ENCODE measurements around the gene SV2B.

The SV2B gene

GRCh38 chr15:91140601-91141000 lies 40.5 kb downstream of the SV2B start:
- H3K9me3 ChIP-seq (ENCODE audit: low read depth, low read length): no peaks in the 10 kb centered on the region
- no peak overlapping the region for H3K9ac ChIP-seq (ENCODE audit: insufficient read length)
- no peak for DNase-seq (ENCODE audit: low read depth, low spot score)
- H3K4me3 ChIP-seq: no peak overlapping the region
- H3K27ac ChIP-seq: no peak overlapping the region
- TF ChIP-seq FOXP2 (optimal IDR thresholded peaks at IDR 0.05; ENCODE audit: control extremely low read depth, extremely low read length, insufficient read depth): no peak
- no peak for TF ChIP-seq EZH2 (IDR thresholded peaks at IDR 0.05)
- no peak for TF ChIP-seq POLR2AphosphoS5 (IDR thresholded peaks at IDR 0.05; ENCODE audit: borderline replicate concordance, low read depth, low read length)
- H3K36me3 ChIP-seq (ENCODE audit: insufficient read depth, low read length): no peaks in the 10 kb centered on the region

GRCh38 chr15:91141097-91141496 lies 41.0 kb downstream of the SV2B start:
- no peak overlapping the region for H3K27ac ChIP-seq
- DNase-seq (ENCODE audit: low read depth, low spot score): no peak
- no peak overlapping the region for H3K4me3 ChIP-seq
- H3K9me3 ChIP-seq (ENCODE audit: low read depth, low read length): no peaks in the 10 kb centered on the region
- H3K9ac ChIP-seq (ENCODE audit: insufficient read length): no peak overlapping the region
- H3K36me3 ChIP-seq (ENCODE audit: insufficient read depth, low read length): no peaks in the 10 kb centered on the region
- TF ChIP-seq POLR2AphosphoS5 (IDR thresholded peaks at IDR 0.05; ENCODE audit: borderline replicate concordance, low read depth, low read length) (no peak), EZH2 (IDR thresholded peaks at IDR 0.05) (no peak), FOXP2 (optimal IDR thresholded peaks at IDR 0.05; ENCODE audit: control extremely low read depth, extremely low read length, insufficient read depth) (no peak)

GRCh38 chr15:91142106-91142744 lies 42.2 kb downstream of the SV2B start:
- TF ChIP-seq EZH2 (IDR thresholded peaks at IDR 0.05) (no peak), FOXP2 (optimal IDR thresholded peaks at IDR 0.05; ENCODE audit: control extremely low read depth, extremely low read length, insufficient read depth) (no peak), POLR2AphosphoS5 (IDR thresholded peaks at IDR 0.05; ENCODE audit: borderline replicate concordance, low read depth, low read length) (no peak)
- DNase-seq (ENCODE audit: low read depth, low spot score): no peak
- Histone ChIP-seq H3K27ac (no peak overlapping the region), H3K4me3 (no peak overlapping the region), H3K9me3 (ENCODE audit: low read depth, low read length) (no peaks in the 10 kb centered on the region), H3K9ac (ENCODE audit: insufficient read length) (no peak overlapping the region), H3K36me3 (ENCODE audit: insufficient read depth, low read length) (no peaks in the 10 kb centered on the region)

- DNase-seq (ENCODE audit: low read depth, low spot score): no peak
- TF ChIP-seq EZH2 (IDR thresholded peaks at IDR 0.05): no peak
- TF ChIP-seq POLR2AphosphoS5 (IDR thresholded peaks at IDR 0.05; ENCODE audit: borderline replicate concordance, low read depth, low read length): no peak
- TF ChIP-seq FOXP2 (optimal IDR thresholded peaks at IDR 0.05; ENCODE audit: control extremely low read depth, extremely low read length, insufficient read depth): no peak
Measured at GRCh38 chr15:91142946-91143345, 42.9 kb downstream of the SV2B start.

GRCh38 chr15:91146728-91147127 lies 46.7 kb downstream of the SV2B start:
- no peak for TF ChIP-seq POLR2AphosphoS5 (IDR thresholded peaks at IDR 0.05; ENCODE audit: borderline replicate concordance, low read depth, low read length)
- TF ChIP-seq EZH2 (IDR thresholded peaks at IDR 0.05): no peak
- no peak for TF ChIP-seq FOXP2 (optimal IDR thresholded peaks at IDR 0.05; ENCODE audit: control extremely low read depth, extremely low read length, insufficient read depth)
- H3K9me3 ChIP-seq (ENCODE audit: low read depth, low read length): no peaks in the 10 kb centered on the region

More at GRCh38 chr15:91142946-91143345, 42.9 kb downstream of the SV2B start:
- H3K4me3 ChIP-seq: no peak overlapping the region
- no peak overlapping the region for H3K9ac ChIP-seq (ENCODE audit: insufficient read length)
- H3K36me3 ChIP-seq (ENCODE audit: insufficient read depth, low read length): no peaks in the 10 kb centered on the region
- H3K27ac ChIP-seq: no peak overlapping the region
- H3K9me3 ChIP-seq (ENCODE audit: low read depth, low read length): no peaks in the 10 kb centered on the region

GRCh38 chr15:91148243-91148642 lies 48.2 kb downstream of the SV2B start:
- DNase-seq (ENCODE audit: low read depth, low spot score): no peak
- no peaks in the 10 kb centered on the region for H3K36me3 ChIP-seq (ENCODE audit: insufficient read depth, low read length)
- H3K9ac ChIP-seq (ENCODE audit: insufficient read length): no peak overlapping the region
- TF ChIP-seq FOXP2 (optimal IDR thresholded peaks at IDR 0.05; ENCODE audit: control extremely low read depth, extremely low read length, insufficient read depth) (no peak), POLR2AphosphoS5 (IDR thresholded peaks at IDR 0.05; ENCODE audit: borderline replicate concordance, low read depth, low read length) (no peak), EZH2 (IDR thresholded peaks at IDR 0.05) (no peak)
- no peaks in the 10 kb centered on the region for H3K9me3 ChIP-seq (ENCODE audit: low read depth, low read length)
- H3K4me3 ChIP-seq: no peak overlapping the region
- H3K27ac ChIP-seq: no peak overlapping the region

More at GRCh38 chr15:91146728-91147127, 46.7 kb downstream of the SV2B start:
- no peak overlapping the region for H3K4me3 ChIP-seq
- no peak overlapping the region for H3K9ac ChIP-seq (ENCODE audit: insufficient read length)
- no peaks in the 10 kb centered on the region for H3K36me3 ChIP-seq (ENCODE audit: insufficient read depth, low read length)
- DNase-seq (ENCODE audit: low read depth, low spot score): no peak
- no peak overlapping the region for H3K27ac ChIP-seq

- Histone ChIP-seq H3K9ac (ENCODE audit: insufficient read length) (no peak overlapping the region), H3K9me3 (ENCODE audit: low read depth, low read length) (no peaks in the 10 kb centered on the region), H3K27ac (no peak overlapping the region), H3K36me3 (ENCODE audit: insufficient read depth, low read length) (no peaks in the 10 kb centered on the region), H3K4me3 (no peak overlapping the region)
- no peak for DNase-seq (ENCODE audit: low read depth, low spot score)
- no peak for TF ChIP-seq POLR2AphosphoS5 (IDR thresholded peaks at IDR 0.05; ENCODE audit: borderline replicate concordance, low read depth, low read length)
- TF ChIP-seq EZH2 (IDR thresholded peaks at IDR 0.05): no peak
- TF ChIP-seq FOXP2 (optimal IDR thresholded peaks at IDR 0.05; ENCODE audit: control extremely low read depth, extremely low read length, insufficient read depth): no peak
Measured at GRCh38 chr15:91150502-91151160, 50.6 kb downstream of the SV2B start.

GRCh38 chr15:91151781-91152563 lies 51.9 kb downstream of the SV2B start:
- DNase-seq (ENCODE audit: low read depth, low spot score): no peak
- TF ChIP-seq FOXP2 (optimal IDR thresholded peaks at IDR 0.05; ENCODE audit: control extremely low read depth, extremely low read length, insufficient read depth) (no peak), POLR2AphosphoS5 (IDR thresholded peaks at IDR 0.05; ENCODE audit: borderline replicate concordance, low read depth, low read length) (no peak), EZH2 (IDR thresholded peaks at IDR 0.05) (no peak)
- H3K36me3 ChIP-seq (ENCODE audit: insufficient read depth, low read length): no peaks in the 10 kb centered on the region
- no peak overlapping the region for H3K4me3 ChIP-seq
- H3K27ac ChIP-seq: no peak overlapping the region
- H3K9ac ChIP-seq (ENCODE audit: insufficient read length): no peak overlapping the region
- H3K9me3 ChIP-seq (ENCODE audit: low read depth, low read length): no peaks in the 10 kb centered on the region

Measured in SK-N-MC (cell line).